HEK293T (cell line): Measurements from ENCODE around the gene MRGPRG.

ENCODE experiments used
- CTCF ChIA-PET: fragments of 350-600 bp; formaldehyde crosslinking; extraction: SDS; loops from one replicate; lab custom pipeline; 2021; ENCODE audit warnings: antibody characterized with exemption, inconsistent platforms; lab: Yijun Ruan, JAX
- POLR2A ChIA-PET: fragments of 350-600 bp; formaldehyde crosslinking; extraction: SDS; loops from one replicate; lab custom pipeline; 2020; ENCODE audit warnings: antibody characterized with exemption, inconsistent platforms; lab: Yijun Ruan, JAX
- DNase-seq: peaks from one replicate; pipeline ENCODE4 v3.0.0; 2012; ENCODE audit warnings: mixed read lengths; ENCODE audit errors: extremely low spot score
- ARNT ChIP-seq: fragments of 450-650 bp; IDR thresholded peaks from 2 replicates; pipeline ENCODE4 v1.6.1; 2017; ENCODE audit warnings: mild to moderate bottlenecking
- BHLHE40 ChIP-seq: fragments of 450-650 bp; IDR thresholded peaks from 2 replicates; pipeline ENCODE4 v1.6.1; 2016; ENCODE audit warnings: mild to moderate bottlenecking, moderate library complexity, borderline replicate concordance
- CTBP1 ChIP-seq: fragments of 450-650 bp; IDR thresholded peaks from 2 replicates; pipeline ENCODE4 v1.6.1; 2016; ENCODE audit warnings: borderline replicate concordance
- ELF4 ChIP-seq: fragments of 450-650 bp; IDR thresholded peaks from 2 replicates; pipeline ENCODE4 v1.6.1; 2017; ENCODE audit warnings: antibody characterized with exemption
- FOXA1 ChIP-seq: fragments of 450-650 bp; IDR thresholded peaks from 2 replicates; pipeline ENCODE4 v1.6.1; 2016; ENCODE audit warnings: mild to moderate bottlenecking
- FOXK2 ChIP-seq: fragments of 450-650 bp; IDR thresholded peaks from 2 replicates; pipeline ENCODE4 v1.6.1; 2016; ENCODE audit warnings: mild to moderate bottlenecking
- FOXM1 ChIP-seq: fragments of 450-650 bp; IDR thresholded peaks from 2 replicates; pipeline ENCODE4 v1.6.1; 2017; ENCODE audit warnings: mild to moderate bottlenecking, borderline replicate concordance
- HDGF ChIP-seq: fragments of 450-650 bp; IDR thresholded peaks from 2 replicates; pipeline ENCODE4 v1.6.1; 2017; ENCODE audit warnings: antibody characterized with exemption, borderline replicate concordance
- L3MBTL2 ChIP-seq: fragments of 450-650 bp; conservative IDR thresholded peaks from 2 replicates; pipeline ENCODE4 v1.6.1; 2016; ENCODE audit warnings: mild to moderate bottlenecking
- LEF1 ChIP-seq: fragments of 450-650 bp; IDR thresholded peaks from 2 replicates; pipeline ENCODE4 v1.6.1; 2017; ENCODE audit warnings: mild to moderate bottlenecking, borderline replicate concordance
- NFRKB ChIP-seq: fragments of 450-650 bp; IDR thresholded peaks from 2 replicates; pipeline ENCODE4 v1.6.1; 2016; ENCODE audit warnings: mild to moderate bottlenecking, moderate library complexity
- SP1 ChIP-seq: fragments of 450-650 bp; IDR thresholded peaks from 2 replicates; pipeline ENCODE4 v1.6.1; 2017
- SUZ12 ChIP-seq: fragments of 450-650 bp; IDR thresholded peaks from 2 replicates; pipeline ENCODE4 v1.6.1; 2016; ENCODE audit warnings: mild to moderate bottlenecking
- TARDBP ChIP-seq: fragments of 450-650 bp; IDR thresholded peaks from 2 replicates; pipeline ENCODE4 v1.6.1; 2016
- ZNF384 ChIP-seq: fragments of 450-650 bp; IDR thresholded peaks from 2 replicates; pipeline ENCODE4 v1.6.1; 2016
- TF ChIP-seq, protein P1 (sequence below): fragments of 450-650 bp; IDR thresholded peaks from 2 replicates; pipeline ENCODE4 v1.6.1; 2016

Gene MRGPRG

DNA sequence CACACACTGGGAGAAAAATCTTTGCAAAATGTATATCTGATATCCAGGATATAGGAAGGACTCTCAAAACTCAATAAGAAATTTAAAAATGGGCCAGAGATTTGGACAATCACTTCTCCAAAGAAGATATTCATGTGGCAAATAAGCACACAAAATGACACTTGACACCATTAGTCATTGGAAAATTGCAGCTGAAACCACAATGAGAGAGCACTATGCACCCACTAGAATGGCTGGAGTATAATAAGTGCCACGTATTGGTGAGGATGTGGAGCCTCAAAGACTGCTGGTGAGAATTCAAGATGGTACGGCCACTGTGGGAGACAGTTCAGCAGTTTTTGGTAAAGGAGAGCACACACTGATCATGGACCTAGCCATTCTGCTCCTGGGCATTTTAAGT lies 40.7 kb downstream of the MRGPRG start:
- DNase-seq, result no peak
- TF ChIP-seq, protein P1, sequence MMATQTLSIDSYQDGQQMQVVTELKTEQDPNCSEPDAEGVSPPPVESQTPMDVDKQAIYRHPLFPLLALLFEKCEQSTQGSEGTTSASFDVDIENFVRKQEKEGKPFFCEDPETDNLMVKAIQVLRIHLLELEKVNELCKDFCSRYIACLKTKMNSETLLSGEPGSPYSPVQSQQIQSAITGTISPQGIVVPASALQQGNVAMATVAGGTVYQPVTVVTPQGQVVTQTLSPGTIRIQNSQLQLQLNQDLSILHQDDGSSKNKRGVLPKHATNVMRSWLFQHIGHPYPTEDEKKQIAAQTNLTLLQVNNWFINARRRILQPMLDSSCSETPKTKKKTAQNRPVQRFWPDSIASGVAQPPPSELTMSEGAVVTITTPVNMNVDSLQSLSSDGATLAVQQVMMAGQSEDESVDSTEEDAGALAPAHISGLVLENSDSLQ, result no peak
- TF ChIP-seq HDGF (no peak), NFRKB (no peak), FOXA1 (no peak), ZNF384 (no peak), BHLHE40 (no peak), CTBP1 (no peak)
- POLR2A ChIA-PET, result no interaction called here
- CTCF ChIA-PET, result no interaction called here

DNA sequence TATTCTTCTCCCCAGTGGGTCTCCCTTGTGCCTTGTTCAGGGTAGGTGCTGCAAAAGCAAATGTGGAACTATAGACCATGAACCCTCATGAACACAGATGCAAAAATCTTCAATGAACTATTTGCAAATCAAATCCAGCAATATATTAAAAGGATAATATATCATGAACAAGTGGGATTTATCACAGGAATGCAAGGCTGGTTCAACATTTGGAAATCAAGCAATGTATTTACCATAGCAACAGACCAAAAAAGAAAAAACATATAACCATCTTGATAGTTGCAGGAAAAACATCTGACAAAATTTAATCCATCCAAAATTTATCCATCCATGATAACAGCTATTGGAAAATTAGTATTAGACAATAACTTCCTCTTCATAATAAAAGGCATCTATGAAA lies 42.1 kb downstream of the MRGPRG start:
- POLR2A ChIA-PET, result no interaction called here
- CTCF ChIA-PET, result no interaction called here
- DNase-seq, result no peak
- TF ChIP-seq SP1 (no peak), ELF4 (no peak), CTBP1 (no peak), ARNT (no peak), HDGF (no peak), SUZ12 (no peak), FOXM1 (no peak), FOXA1 (no peak), TARDBP (no peak), ZNF384 (no peak), FOXK2 (no peak), BHLHE40 (no peak), NFRKB (no peak), L3MBTL2 (no peak), LEF1 (no peak)
- TF ChIP-seq, protein P1, result no peak

GRCh38 chr11:3175194-3175593 lies 43.4 kb downstream of the MRGPRG start:
- no peak for DNase-seq
- POLR2A ChIA-PET, result no interaction called here
- CTCF ChIA-PET, result no interaction called here
- TF ChIP-seq CTBP1 (no peak), FOXA1 (no peak), SP1 (no peak), TARDBP (no peak), SUZ12 (no peak), FOXM1 (no peak), L3MBTL2 (no peak), HDGF (no peak), NFRKB (no peak), FOXK2 (no peak)
- TF ChIP-seq, protein P1, result no peak

- TF ChIP-seq CTBP1, result no peak
- TF ChIP-seq SUZ12, result no peak
- no peak for TF ChIP-seq FOXM1
- TF ChIP-seq ELF4, result no peak
- no peak for TF ChIP-seq SP1
- no peak for DNase-seq
- CTCF ChIA-PET, result no interaction called here
- POLR2A ChIA-PET, result no interaction called here
These were observed 44.2 kb downstream of the MRGPRG start for GRCh38 chr11:3174387-3174786.

GRCh38 chr11:3173795-3174194 lies 44.8 kb downstream of the MRGPRG start:
- POLR2A ChIA-PET, result no interaction called here
- DNase-seq, result no peak
- no peak for TF ChIP-seq SUZ12
- no peak for TF ChIP-seq L3MBTL2
- TF ChIP-seq LEF1, result no peak
- no peak for TF ChIP-seq FOXK2
- TF ChIP-seq CTBP1, result no peak
- no peak for TF ChIP-seq FOXA1
- no peak for TF ChIP-seq ELF4
- no peak for TF ChIP-seq ARNT
- TF ChIP-seq TARDBP, result no peak
- no peak for TF ChIP-seq ZNF384
- TF ChIP-seq SP1, result no peak
- TF ChIP-seq, protein P1, result no peak
- TF ChIP-seq NFRKB, result no peak
- CTCF ChIA-PET, result no interaction called here

- DNase-seq, result no peak
- TF ChIP-seq, protein P1, result no peak
- no peak for TF ChIP-seq FOXK2
- TF ChIP-seq LEF1, result no peak
- TF ChIP-seq ELF4, result no peak
- TF ChIP-seq CTBP1, result no peak
- ChIA-PET CTCF (no interaction called here), POLR2A (no interaction called here)
These were observed 46.6 kb downstream of the MRGPRG start for GRCh38 chr11:3171931-3172560.
